Measurements from ENCODE around the gene FIGNL2.

GRCh38 chr12:51869496-51869865 lies 21.0 kb upstream of the FIGNL2 start:
- TF ChIP-seq CTCF (IDR thresholded peaks at IDR 0.05) = no peak
- TF ChIP-seq POLR2A (IDR thresholded peaks at IDR 0.05) = no peak

Measured in body of pancreas (tissue), 4 donors.